Hematopoietic multipotent progenitor cell treated with erythropoietin and hydrocortisone succinate and interleukin-3 and kit ligand, for 17 days (in vitro differentiated cells): ENCODE results near the gene NUP188.
"Not testable (repeated sequence)": the region's sequence is repeated elsewhere in the genome, so short reads cannot be mapped to it uniquely, and the experiment has no call there.

ENCODE experiments used
- DNase-seq: peaks from one replicate; pipeline ENCODE4 v3.0.0-alpha.2; 2015; ENCODE audit warnings: low spot score

The NUP188 gene

GRCh38 chr9:128916745-128917144, 30.8 kb upstream of the NUP188 start:
- DNase-seq, result no peak

DNA sequence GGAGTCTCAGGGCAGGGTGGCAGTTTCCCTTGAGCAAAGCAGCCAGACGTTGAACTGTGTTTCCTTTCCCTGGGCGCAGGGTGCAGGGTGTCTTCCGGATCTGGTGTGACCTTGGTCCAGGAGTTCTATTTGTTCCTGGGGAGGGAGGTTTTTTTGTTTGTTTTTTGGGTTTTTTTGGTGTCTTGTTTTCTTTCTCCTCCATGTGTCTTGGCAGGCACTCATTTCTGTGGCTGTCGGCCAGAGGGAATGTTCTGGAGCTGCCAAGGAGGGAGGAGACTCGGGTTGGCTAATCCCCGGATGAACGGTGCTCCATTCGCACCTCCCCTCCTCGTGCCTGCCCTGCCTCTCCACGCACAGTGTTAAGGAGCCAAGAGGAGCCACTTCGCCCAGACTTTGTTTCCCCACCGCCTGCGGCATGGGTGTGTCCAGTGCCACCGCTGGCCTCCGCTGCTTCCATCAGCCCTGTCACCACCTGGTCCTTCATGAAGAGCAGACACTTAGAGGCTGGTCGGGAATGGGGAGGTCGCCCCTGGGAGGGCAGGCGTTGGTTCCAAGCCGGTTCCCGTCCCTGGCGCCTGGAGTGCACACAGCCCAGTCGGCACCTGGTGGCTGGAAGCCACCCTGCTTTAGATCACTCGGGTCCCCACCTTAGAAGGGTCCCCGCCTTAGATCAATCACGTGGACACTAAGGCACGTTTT, 30.2 kb upstream of the NUP188 start:
- no peak for DNase-seq

GRCh38 chr9:128918921-128919320, 28.6 kb upstream of the NUP188 start:
- DNase-seq, result no peak

DNA sequence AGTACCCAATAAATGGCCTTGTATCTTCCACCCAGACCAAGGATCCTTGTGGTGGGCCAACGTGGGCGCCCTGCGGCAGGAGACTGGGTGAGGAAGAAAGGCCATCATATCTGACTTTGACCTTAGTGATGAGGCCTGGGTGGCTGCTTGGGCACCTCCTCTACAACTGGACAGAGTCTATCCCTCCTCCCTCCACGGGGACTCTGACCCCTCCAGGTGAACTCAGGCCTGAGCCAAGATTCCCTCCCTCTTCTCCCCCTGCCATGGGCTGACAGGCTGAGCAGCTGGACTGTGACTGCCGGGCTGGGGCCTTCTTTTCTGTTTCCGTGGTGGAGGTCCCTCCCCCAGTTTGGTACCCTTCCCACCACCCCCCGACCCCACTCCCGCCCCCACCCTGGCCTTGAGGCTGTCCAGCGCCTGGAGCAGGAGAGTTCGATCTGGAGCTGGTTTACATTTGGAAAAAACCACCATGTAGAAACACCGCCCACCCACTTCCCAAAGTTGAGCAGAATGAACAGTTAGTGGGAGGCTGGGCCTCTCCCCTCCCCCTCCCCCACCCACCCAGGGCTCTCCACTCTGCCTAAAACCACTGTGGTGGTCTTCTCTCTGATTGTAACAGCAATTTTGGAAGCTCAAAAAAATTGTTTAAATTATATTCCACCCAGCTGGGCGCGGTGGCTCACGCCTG, 28.0 kb upstream of the NUP188 start:
- no peak for DNase-seq

GRCh38 chr9:128920381-128921058, 27.0 kb upstream of the NUP188 start, which contains the start of gene PHYHD1:
PHYHD1 (plus strand) TSS chr9:128920982; CDS start chr9:128922324, 1,342 bp downstream.
- peak; percentile 93 for DNase-seq

GRCh38 chr9:128921881-128922763, 25.4 kb upstream of the NUP188 start:
- no peak for DNase-seq

- no peak for DNase-seq
Observed at GRCh38 chr9:128923493-128923883, 24.0 kb upstream of the NUP188 start.

GRCh38 chr9:128927731-128928411, 19.6 kb upstream of the NUP188 start:
- peak; percentile 80 for DNase-seq

DNA sequence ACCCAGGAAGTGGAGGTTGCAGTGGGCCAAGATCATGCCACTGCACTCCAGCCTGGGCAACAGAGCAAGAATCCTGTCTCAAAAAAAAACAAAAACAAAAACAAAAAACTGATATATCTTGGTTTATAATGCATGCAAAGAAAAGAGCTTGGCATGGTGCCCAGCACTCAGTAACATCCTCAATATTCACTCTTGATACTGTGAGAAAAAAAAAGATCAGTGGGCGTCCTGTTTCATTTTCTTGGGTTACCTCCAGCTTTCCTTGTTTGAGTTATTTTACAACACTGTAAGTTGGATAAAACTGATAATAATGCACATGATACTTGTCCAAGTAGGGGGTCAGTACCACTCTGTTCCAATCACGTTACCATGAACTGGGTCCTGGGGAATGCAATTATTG, 18.9 kb upstream of the NUP188 start:
- no peak for DNase-seq

GRCh38 chr9:128929560-128929959, 17.9 kb upstream of the NUP188 start:
- DNase-seq, result no peak

DNA sequence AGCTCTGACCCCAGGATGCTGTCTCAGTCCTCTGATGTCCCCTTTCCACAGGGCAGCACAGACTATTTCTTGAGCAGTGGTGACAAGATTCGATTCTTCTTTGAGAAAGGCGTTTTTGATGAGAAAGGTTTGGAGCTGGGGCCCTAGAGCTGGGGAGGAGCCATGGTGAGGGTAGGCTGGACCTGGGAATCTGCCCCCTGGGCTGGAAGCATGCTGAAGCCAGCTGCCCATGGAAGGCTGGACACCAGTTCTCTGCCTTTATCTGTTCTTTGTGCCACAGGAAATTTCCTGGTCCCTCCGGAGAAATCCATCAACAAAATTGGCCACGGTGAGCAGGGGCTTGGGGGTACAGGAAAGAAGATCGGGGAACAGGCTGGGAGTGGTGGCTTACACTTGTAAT, 13.8 kb upstream of the NUP188 start:
- no peak for DNase-seq

- no peak for DNase-seq
Observed at GRCh38 chr9:128936171-128936865, 11.2 kb upstream of the NUP188 start.

DNA sequence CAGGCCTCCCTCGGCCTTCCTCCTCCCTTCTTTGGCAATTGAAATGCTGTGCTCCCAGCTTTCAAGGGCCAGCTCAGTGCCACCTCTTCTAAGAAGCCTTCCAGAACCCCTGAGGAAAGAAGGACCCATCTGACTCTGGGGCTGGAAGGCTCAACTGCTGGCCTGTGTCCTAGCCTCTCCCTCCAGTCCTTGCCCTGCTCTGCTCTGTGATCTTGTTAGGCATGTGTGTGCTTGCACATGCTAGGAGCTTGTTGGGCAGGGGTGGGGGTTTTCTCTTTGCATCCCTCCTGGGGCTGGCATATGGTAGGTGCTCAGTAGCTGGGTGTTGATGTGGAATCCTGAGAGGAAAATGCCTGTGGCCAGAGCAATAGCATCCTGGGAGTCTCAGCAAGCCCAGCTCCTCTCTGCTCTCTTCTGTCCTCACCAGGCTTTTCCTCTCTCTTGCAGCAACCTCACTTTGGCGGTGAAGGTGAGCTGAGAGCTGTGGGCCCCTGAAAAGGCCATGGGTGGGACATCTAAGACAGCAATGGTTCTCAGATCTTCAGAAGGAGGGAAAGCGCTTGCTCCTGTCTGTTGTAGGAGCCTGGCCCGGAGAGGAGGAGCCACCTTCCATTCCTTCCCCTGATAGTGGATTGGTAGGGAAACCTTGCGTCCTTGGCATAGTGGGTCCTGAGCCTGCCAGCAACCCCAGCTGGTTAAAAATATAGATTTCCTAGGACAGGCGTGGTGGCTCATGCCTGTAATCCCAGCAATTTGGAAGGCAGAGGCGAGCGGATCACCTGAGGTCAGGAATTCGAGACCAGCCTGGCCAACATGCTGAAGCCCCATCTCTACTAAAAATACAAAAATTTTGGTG, 10.0 kb upstream of the NUP188 start:
- DNase-seq, result peak; percentile 2

GRCh38 chr9:128940271-128940921, 7.1 kb upstream of the NUP188 start:
- DNase-seq, result no peak

DNA sequence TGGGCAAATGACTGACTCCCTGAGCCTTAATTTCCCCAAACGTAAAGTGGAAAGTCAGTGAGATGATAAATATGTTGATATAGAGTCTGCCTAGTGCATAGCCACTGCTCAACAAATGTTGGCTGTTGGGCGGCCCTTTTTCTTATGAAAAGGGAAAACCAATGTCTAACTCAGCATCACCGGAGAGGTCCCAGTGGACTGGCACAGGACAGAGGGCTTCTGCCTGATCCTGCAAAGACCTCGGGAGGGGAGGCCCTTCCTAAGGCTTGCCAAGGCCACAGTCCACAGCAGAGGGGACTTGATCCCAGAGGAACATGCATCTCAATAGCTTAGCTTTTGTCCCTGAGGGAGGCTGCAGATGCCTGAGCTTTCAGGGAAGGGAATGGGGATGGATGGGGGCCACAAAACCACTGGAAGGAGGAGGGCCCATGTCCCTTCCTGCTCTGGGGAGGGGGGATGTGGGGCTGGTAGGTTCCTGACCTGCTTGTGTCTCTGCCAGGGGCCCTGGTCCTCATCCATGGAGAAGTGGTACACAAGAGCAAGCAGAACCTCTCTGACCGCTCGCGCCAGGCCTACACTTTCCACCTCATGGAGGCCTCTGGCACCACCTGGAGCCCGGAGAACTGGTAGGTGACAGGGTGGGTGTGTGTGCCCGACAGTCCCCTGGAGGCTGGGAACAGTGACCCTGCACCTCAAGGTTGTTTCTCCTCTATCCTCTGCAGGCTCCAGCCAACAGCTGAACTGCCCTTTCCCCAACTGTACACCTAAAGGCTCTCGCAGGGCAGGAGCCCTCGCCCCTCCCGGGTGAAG, 6.3 kb upstream of the NUP188 start:
- peak; percentile 2 for DNase-seq

- DNase-seq, result no peak
Observed at GRCh38 chr9:128943832-128944620, 3.5 kb upstream of the NUP188 start.

DNA sequence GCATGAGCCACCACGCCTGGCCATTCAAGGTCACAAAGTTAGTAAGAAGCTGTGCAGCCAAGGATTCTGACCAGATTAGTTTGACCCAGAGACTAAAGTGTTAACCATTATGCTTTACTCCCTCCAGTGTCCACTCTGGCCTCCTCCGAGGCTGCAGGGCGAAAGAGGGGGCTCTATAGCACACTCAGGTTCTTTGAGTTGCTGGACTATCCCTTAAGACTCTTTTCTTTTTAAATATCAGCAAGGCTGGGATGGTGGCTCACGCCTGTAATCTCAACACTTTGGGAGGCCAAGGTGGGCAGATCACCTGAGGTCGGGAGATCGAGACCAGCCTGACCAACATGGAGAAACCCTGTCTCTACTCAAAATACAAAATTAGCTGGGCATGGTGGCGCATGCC, 2.5 kb upstream of the NUP188 start:
- not testable (repeated sequence) for DNase-seq
